Activated T-cell treated with anti-CD3 and anti-CD28 coated beads, Interleukin-2, amount 50 U/mL, for 4 hours (primary cell): ENCODE data around the gene MIA. TPM values are rescaled to one million over a fixed set of nuclear protein-coding genes. Genes with fewer than 3 reads are reported as not detected.
"Not testable (repeated sequence)": the region's sequence is repeated elsewhere in the genome, so short reads cannot be mapped to it uniquely, and the experiment has no call there.

Source experiments
- ATAC-seq, 2 donors: fragments of 200-7000 bp; cut with Tn5 transposase; one replicate each; pipeline ENCODE4 v1.10.0; 2021
- DNase-seq: peaks from one replicate; pipeline ENCODE4 v3.0.0-alpha.2; 2020
- H3K27me3 Mint-ChIP-seq: one replicate; pipeline ENCODE4 v1.8.0; 2021; ENCODE audit warnings: low read depth, mixed read lengths
- H3K36me3 Mint-ChIP-seq: one replicate; pipeline ENCODE4 v1.8.0; 2022; ENCODE audit warnings: mixed read lengths; ENCODE audit not compliant: insufficient read depth
- H3K4me1 Mint-ChIP-seq: one replicate; pipeline ENCODE4 v1.8.0; 2021; ENCODE audit warnings: low read depth, mixed read lengths
- H3K4me3 Mint-ChIP-seq: one replicate; pipeline ENCODE4 v1.8.0; 2021; ENCODE audit warnings: mild to moderate bottlenecking, moderate library complexity, mixed read lengths
- H3K9me3 Mint-ChIP-seq: one replicate; pipeline ENCODE4 v1.8.0; 2021; ENCODE audit warnings: mixed read lengths
- total RNA-seq, 3 donors: library from RNA; stranded (reverse); gene quantifications; one replicate each; pipeline ENCODE4 v1.2.1, GENCODE V29; 2021

MIA gene
- under 1 TPM in 1 of 3 donors, not detected in 2; 0.87 TPM for total RNA-seq

DNA sequence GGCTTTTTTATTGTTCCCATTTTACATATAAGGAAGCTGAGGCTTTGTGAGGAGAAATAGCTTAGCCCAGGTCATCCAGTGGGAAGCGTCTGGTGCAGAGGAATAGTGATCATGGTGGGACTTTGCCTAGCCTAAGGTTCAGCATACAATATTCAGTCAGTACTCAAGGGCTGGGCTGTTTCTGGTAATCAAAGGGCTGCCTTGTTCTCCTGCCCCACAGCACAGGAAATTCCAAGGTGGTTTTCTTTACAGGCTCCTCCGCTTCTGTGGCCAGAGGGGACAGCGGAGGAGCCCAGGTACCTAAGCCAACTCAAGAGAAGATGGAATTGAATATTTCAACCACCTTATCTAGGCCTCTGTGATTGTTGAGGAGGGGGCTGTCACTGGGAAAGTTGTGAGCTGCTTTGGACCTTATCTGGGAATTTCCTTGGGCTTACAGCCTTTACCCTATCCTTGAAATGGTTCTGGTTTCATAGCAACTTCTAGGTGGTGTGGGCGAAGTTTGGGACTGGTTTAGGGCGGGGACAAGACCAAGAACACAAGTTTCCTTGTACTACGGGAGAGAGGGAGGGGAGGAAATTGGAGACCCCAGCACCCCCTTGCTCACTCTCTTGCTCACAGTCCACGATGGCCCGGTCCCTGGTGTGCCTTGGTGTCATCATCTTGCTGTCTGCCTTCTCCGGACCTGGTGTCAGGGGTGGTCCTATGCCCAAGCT, at the start of gene MIA:
TSS of gene MIA (plus strand) at position 606 of the 716 bp plus-strand sequence. CDS start at position 628, 22 bp downstream.
- Mint-ChIP-seq H3K9me3 (peaks cover 3% of the 10 kb centered on the region), H3K27me3 (no peaks in the 10 kb centered on the region), H3K4me1 (peaks cover 40% of the 10 kb centered on the region), H3K4me3 (no peak within 1 kb of the TSS), H3K36me3 (peaks cover 11% of the 10 kb centered on the region)
- ATAC-seq (no peak), DNase-seq (no peak)

DNA sequence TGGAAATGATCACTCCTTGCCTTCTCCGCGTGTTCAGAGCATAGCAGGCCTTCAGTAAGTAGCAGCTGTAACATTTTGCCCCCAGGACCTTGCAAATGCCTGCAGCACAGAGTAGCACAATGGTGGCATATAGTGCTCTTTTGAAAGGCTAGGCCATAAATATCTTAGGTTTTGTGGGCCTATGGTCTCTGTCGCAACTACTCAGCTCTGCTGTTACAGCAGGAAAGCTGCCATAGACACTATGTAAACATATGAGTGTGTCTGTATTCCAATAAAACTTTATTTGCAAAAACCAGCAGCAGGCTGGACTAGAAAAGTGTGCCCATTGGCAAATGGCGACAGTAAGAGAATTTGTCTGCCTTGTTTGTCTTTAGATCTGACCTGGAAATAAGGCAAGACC, 49.0 kb upstream of the MIA start:
- Mint-ChIP-seq H3K36me3 (peaks cover 21% of the 10 kb centered on the region), H3K4me3 (no peak overlapping the region)

DNA sequence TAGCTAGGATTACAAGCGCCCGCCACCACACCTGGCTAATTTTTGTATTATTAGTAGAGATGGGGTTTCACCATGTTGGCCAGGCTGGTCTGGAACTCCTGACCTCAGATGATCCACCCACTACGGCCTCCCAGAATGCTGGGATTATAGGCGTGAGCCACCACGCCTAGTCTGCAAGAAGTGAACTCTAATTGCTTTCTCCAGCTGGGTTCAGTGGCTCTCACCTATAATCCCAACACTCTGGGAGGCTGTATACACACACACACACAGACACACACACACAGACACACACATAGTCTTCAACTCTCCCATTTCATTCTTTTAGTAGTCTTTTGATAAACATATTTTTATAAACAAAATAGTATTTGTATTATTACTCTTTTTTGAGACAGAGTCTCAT, 45.3 kb upstream of the MIA start:
- not testable (repeated sequence) for DNase-seq, ATAC-seq, H3K4me3 Mint-ChIP-seq, H3K4me1 Mint-ChIP-seq, H3K27me3 Mint-ChIP-seq, H3K9me3 Mint-ChIP-seq
- peaks cover 32% of the 10 kb centered on the region for H3K36me3 Mint-ChIP-seq

More for the DNA sequence above, 49.0 kb upstream of the MIA start:
- DNase-seq, result no peak
- Mint-ChIP-seq H3K27me3 (no peaks in the 10 kb centered on the region), H3K4me1 (peaks cover 8% of the 10 kb centered on the region), H3K9me3 (no peaks in the 10 kb centered on the region)
- ATAC-seq, result no peak

DNA sequence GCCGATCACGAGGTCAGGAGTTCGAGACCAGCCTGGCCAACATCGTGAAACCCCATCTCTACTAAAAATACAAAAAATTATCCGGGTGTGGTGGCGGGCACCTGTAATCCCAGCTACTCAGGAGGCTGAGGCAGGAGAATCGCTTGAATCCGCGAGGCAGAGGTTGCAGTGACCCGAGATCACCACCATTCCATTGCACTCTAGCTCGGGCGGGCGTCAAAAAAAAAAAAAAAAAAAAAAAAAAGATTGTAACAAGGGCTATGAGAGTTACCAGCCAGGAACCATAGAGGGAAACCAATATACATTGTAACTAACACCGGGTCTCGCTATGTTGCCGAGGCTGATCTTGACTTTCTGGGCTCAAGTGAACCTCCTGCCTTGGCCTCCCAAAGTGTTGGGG, 43.0 kb upstream of the MIA start:
- H3K4me1 Mint-ChIP-seq, H3K4me3 Mint-ChIP-seq, ATAC-seq, H3K27me3 Mint-ChIP-seq, H3K9me3 Mint-ChIP-seq, DNase-seq: not testable (repeated sequence)
- peaks cover 33% of the 10 kb centered on the region for H3K36me3 Mint-ChIP-seq

DNA sequence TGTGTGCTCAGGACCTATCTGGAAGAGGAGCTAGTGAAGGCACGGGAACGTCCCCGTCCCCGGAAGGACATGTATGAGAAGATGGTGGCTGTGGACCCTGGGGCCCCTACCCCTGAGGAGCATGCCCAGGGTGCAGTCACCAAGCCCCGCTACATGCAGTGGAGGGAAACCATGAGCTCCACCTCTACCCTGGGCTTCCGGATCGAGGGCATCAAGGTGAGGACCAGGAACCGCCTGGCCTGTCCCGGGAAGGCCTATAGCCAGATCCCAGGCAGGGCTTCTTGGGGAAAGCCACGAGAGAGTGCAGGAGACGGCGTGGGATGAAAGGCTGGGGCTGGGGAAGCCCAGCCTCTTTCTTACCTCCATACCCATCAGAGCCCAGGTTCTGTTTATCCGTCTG, 42.2 kb upstream of the MIA start:
- no peaks in the 10 kb centered on the region for H3K9me3 Mint-ChIP-seq
- peaks cover 36% of the 10 kb centered on the region for H3K36me3 Mint-ChIP-seq
- no peaks in the 10 kb centered on the region for H3K4me1 Mint-ChIP-seq
- no peaks in the 10 kb centered on the region for H3K27me3 Mint-ChIP-seq
- H3K4me3 Mint-ChIP-seq, result no peak overlapping the region
- ATAC-seq (no peak), DNase-seq (no peak)

DNA sequence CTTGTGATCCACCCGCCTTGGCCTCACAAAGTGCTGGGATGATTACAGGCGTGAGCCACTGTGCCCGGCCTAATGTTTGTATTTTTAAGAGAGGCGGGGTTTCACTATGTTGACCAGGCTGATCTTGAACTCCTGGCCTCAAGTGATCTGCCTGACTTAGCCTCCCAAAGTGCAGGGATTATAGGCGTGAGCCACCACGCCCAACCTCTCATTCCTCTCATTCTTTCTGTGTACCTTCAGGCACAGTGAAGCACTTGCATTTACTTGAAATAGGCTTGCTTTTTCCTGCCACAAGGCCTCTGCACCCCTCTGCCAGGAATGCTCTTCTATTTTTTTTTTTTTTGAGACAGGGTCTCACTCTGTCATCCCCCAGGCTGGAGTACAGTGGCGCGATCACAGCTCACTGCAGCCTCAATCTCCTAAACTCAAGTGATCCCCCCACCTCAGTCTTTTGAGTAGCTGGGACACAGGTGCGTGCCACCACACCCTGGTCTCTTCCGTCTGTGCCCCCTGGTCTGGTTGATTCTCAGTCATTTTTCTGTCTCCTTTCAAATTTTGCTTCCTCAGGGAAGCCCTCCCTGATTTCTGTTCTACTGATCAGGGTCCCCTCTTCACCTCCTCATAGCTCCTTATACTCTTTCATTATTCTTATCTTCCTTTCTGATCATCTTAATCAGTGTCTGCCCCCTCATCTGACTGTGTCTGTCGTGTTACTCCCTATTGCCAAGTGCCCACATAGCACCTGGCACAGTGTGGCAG, 40.1 kb upstream of the MIA start:
- no peak overlapping the region for H3K4me3 Mint-ChIP-seq
- DNase-seq (no peak), ATAC-seq (no peak)
- peaks cover 37% of the 10 kb centered on the region for H3K36me3 Mint-ChIP-seq
- no peaks in the 10 kb centered on the region for H3K4me1 Mint-ChIP-seq
- no peaks in the 10 kb centered on the region for H3K9me3 Mint-ChIP-seq
- H3K27me3 Mint-ChIP-seq, result no peaks in the 10 kb centered on the region

DNA sequence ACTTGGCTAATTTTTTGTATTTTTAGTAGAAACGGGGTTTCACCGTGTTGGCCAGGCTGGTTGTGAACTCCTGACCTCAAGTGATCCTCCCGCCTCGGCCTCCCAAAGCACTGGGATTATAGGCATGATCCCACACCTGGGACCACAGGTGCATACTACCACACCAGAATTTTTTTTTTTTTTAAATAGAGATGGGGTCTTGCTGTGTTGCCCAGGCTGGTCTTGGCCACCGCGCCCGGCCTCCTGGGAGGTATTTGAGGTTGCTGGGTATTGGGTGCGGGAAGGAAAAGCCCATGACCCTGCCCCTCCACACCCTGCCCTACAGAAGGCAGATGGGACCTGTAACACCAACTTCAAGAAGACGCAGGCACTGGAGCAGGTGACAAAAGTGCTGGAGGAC, 38.7 kb upstream of the MIA start:
- Mint-ChIP-seq H3K4me1 (no peaks in the 10 kb centered on the region), H3K9me3 (no peaks in the 10 kb centered on the region), H3K4me3 (no peak overlapping the region), H3K36me3 (peaks cover 30% of the 10 kb centered on the region), H3K27me3 (no peaks in the 10 kb centered on the region)
- no peak for DNase-seq
- ATAC-seq, result no peak

DNA sequence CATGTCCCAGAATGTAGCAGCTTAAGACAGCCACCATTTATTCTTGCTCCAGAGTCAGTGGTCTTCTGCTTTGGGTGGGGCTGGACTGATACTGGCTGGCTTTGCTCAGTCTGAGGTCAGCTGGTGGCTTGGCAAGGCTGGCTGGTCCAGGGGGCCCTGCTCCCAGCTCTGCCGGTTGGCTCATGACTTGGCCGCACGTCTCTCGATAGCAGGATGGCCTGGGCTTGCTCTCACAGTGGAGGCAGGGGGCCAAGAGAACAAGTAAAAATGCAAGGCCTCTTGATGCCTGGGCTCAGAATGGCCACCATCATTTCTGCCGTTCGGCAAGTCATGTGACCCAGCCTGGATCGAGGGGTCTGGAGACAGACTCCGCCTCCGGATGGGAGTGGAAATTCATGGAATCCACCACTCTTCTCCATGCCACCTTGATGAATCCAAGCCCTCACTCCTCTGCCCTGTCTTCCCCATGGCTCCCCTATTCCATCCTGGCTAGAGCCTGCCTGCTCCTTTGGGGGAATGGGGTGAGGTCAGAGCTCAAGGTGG, 38.1 kb upstream of the MIA start:
- no peak for ATAC-seq
- no peaks in the 10 kb centered on the region for H3K9me3 Mint-ChIP-seq
- no peaks in the 10 kb centered on the region for H3K4me1 Mint-ChIP-seq
- no peak overlapping the region for H3K4me3 Mint-ChIP-seq
- no peak for DNase-seq
- H3K27me3 Mint-ChIP-seq, result no peaks in the 10 kb centered on the region
- H3K36me3 Mint-ChIP-seq, result peaks cover 30% of the 10 kb centered on the region

DNA sequence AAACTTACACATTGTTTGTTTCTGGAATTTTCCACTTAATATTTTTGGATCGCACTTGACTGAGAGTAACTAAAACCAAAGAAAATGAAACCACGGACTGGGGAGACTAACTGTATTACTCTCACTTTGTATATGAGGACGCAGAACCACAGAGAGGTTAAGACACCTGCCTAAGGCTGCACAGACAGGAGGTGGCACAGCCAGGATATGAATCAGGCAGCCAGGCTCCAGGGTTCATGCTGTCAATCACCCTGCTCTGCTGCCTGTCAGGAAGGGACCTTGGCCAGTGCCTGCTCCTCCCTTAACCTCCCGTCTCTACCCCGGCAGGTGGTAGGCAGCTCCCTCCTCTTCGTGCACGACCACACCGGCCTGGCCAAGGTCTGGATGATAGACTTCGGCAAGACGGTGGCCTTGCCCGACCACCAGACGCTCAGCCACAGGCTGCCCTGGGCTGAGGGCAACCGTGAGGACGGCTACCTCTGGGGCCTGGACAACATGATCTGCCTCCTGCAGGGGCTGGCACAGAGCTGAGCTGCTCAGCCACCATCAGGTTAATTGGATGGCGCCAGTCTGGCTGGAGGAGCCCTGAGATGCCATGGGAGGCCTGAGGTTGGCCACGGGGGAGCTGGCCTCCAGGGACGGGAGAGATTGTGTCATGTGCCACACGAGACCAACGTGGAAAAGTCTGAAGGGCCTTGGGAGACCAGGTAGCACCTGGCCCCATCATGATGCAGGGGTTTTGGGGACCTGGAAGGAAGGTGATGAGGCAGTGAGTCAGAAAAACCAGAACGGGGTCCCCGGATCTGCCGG, 36.1 kb upstream of the MIA start:
- H3K36me3 Mint-ChIP-seq, result peaks cover 18% of the 10 kb centered on the region
- ATAC-seq (no peak), DNase-seq (no peak)

DNA sequence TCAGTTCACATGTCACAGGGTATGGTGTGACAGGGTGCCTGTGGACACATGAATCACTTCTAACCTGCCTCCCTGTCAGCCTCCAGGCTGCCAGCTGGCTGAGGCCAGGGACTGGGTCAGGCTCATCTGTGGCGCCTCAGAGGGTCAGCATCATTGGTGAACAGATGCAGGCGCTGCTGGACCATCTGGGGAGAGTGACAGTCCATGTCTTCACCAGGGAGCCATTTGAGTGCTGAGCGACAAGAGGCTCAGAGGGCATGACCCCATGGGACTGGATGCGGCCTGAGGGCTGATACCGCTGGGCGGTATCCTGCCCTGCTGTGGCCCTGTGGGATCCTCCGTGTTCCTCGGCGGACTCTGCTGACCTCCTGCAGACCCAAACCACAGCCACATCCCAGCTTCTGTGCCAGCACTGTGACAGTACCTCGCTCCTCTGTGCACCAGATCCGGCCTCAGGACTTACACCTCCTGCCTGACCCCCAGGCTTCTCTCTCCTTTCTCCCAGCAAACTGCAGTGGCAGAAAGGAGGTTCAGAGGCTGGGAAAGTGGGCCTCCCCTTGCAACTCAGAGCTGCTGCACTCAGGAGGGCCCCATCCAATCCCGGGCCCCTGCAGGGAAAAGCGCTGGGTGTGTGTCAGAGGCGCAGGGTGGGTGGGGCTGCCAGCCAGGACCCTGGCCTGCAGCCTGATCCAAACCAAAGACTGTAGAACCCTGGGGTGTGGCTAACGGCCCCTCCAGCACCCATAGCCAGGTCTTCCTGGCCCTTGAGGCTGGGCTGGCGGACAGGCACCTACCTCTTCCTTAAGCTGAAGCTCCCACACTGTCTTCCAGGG, 35.2 kb upstream of the MIA start:
- no peaks in the 10 kb centered on the region for H3K4me1 Mint-ChIP-seq
- H3K27me3 Mint-ChIP-seq, result no peaks in the 10 kb centered on the region
- no peak overlapping the region for H3K4me3 Mint-ChIP-seq
- DNase-seq, result no peak
- H3K36me3 Mint-ChIP-seq, result peaks cover 13% of the 10 kb centered on the region
- H3K9me3 Mint-ChIP-seq, result no peaks in the 10 kb centered on the region
- no peak for ATAC-seq

More for the DNA sequence above, 36.1 kb upstream of the MIA start:
- no peaks in the 10 kb centered on the region for H3K4me1 Mint-ChIP-seq
- no peaks in the 10 kb centered on the region for H3K27me3 Mint-ChIP-seq
- no peaks in the 10 kb centered on the region for H3K9me3 Mint-ChIP-seq
- H3K4me3 Mint-ChIP-seq, result no peak overlapping the region

DNA sequence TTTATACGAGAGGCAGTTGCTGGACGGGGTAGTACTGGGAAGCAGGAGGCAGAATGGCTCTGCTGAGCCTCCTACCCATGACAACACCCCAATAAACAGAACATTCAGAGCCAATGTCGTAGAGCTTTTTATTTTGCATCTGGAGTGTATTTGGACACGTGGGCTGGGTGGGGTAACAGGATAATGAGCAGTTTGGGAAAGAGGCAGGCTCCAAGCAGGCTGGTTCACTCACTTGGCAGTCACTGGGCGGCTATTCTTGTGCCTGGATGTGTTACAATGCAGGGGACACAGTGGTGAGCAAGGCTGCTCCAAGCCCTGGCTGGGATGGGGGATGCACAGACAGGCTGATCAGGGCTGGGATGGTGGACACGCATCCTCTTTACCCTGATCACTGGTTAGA, 34.6 kb upstream of the MIA start:
- ATAC-seq, result no peak
- H3K27me3 Mint-ChIP-seq, result no peaks in the 10 kb centered on the region
- peaks cover 7% of the 10 kb centered on the region for H3K36me3 Mint-ChIP-seq
- DNase-seq, result no peak
- H3K4me1 Mint-ChIP-seq, result no peaks in the 10 kb centered on the region
- no peak overlapping the region for H3K4me3 Mint-ChIP-seq
- H3K9me3 Mint-ChIP-seq, result no peaks in the 10 kb centered on the region

DNA sequence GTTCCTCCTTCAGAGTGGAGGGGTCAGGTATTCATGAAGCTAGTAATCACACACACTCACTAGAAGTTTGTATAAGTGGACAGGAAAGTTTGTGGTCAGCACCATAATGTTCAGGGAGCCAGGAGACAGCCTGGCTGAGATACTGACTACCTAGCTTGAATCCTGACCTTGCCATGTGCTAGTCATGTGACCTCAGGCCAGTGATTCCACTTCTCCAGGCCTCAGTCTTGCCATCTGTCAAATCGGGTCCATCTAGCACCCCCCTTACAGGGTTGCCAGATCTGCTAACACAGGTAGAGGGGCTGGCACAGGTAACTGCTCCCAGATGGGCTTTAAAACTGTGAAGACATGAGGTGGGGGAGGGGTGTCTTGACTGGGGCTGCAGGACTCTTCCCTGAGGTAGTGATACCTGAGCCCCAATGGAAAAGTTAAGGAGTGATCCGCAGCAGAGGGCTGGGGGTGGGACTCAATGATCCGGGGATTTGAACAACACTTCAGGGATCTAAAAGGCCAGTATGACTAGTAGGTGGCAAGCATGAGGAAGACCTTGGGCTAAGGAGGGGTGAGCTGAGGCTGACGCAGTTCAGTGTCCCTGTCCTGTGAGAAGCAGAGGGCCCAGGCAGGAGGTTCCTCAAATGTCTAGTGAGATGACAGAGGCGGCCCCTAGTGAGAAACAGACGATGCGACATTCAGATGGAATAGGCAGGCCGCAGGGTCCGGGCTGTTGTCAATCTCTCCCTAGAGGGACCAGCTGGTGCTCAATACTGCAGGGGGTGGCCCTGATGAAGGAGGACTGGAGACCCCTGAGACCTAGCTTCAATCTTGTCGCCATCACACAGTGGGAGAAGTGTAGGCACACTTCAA, 33.6 kb upstream of the MIA start:
- peaks cover 6% of the 10 kb centered on the region for H3K36me3 Mint-ChIP-seq
- no peaks in the 10 kb centered on the region for H3K4me1 Mint-ChIP-seq
- no peak for DNase-seq
- H3K27me3 Mint-ChIP-seq, result no peaks in the 10 kb centered on the region
- no peak overlapping the region for H3K4me3 Mint-ChIP-seq
- H3K9me3 Mint-ChIP-seq, result no peaks in the 10 kb centered on the region
- ATAC-seq, result no peak

DNA sequence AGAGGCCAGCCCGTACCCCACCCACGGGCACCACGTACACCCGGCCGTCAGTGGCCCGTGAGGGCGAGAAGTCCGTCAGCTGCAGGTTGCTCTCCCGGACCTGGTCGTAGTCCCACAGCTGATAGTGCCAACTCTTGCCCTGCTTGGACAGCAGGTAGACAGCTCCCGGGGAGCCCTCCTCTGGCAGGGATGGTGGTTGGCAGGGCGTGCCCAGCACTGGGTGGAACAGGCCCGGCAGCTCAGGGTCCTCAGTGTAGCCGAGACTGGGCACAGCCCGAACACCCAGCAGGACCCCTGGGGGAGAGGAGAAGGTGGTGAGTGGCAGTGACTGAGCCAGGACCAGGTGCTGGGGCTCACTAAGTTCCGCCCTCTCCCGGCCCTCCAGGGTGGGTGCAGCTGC, 32.8 kb upstream of the MIA start:
- Mint-ChIP-seq H3K4me1 (no peaks in the 10 kb centered on the region), H3K27me3 (no peaks in the 10 kb centered on the region), H3K4me3 (no peak overlapping the region), H3K9me3 (no peaks in the 10 kb centered on the region), H3K36me3 (peaks cover 5% of the 10 kb centered on the region)
- no peak for ATAC-seq
- no peak for DNase-seq
